Measurements from ENCODE around the gene ANKRD44.

The ANKRD44 gene

GRCh38 chr2:197157879-197158537 is 152.6 kb downstream of the ANKRD44 start:
- ATAC-seq (ENCODE audit: insufficient read depth, low read depth) (no peak), DNase-seq (no peak)
- Histone ChIP-seq H3K9me3 (ENCODE audit: insufficient read depth, low read length, severe bottlenecking) (no peaks in the 10 kb centered on the region), H3K4me1 (ENCODE audit: insufficient read depth, low read length) (no peaks in the 10 kb centered on the region), H3K36me3 (ENCODE audit: insufficient read depth, low read length) (no peaks in the 10 kb centered on the region), H3K9ac (ENCODE audit: low read depth, low read length) (no peak overlapping the region), H4K20me1 (ENCODE audit: insufficient read depth, low read length) (no peaks in the 10 kb centered on the region; the same call in 1 of the 2 replicates), H2AFZ (ENCODE audit: low read depth, low read length) (no peak overlapping the region), H3K27me3 (ENCODE audit: insufficient read depth, low read length, poor library complexity) (no peaks in the 10 kb centered on the region), H3K27ac (ENCODE audit: low read length) (no peak overlapping the region), H3K4me3 (ENCODE audit: low read depth in 1 of 2, low read length in 2 of 2) (no peak overlapping the region), H3K4me2 (ENCODE audit: insufficient read depth, low read length) (no peak overlapping the region), H3K79me2 (ENCODE audit: insufficient read depth, low read length) (no peaks in the 10 kb centered on the region; the same call in 1 of the 2 replicates)
- TF ChIP-seq CTCF (IDR thresholded peaks at IDR 0.05; ENCODE audit: borderline replicate concordance, extremely low read depth, low read length, poor library complexity, severe bottlenecking) (no peak), EZH2 (IDR thresholded peaks at IDR 0.05; ENCODE audit: borderline replicate concordance, low read depth, low read length, severe bottlenecking) (no peak)

GRCh38 chr2:197156771-197157170 is 153.8 kb downstream of the ANKRD44 start:
- H3K9me3 ChIP-seq (ENCODE audit: insufficient read depth, low read length, severe bottlenecking) = no peaks in the 10 kb centered on the region
- no peak overlapping the region for H3K27ac ChIP-seq (ENCODE audit: low read length)
- H3K4me3 ChIP-seq (ENCODE audit: low read depth in 1 of 2, low read length in 2 of 2) = no peak overlapping the region
- no peak for DNase-seq
- TF ChIP-seq CTCF (IDR thresholded peaks at IDR 0.05; ENCODE audit: borderline replicate concordance, extremely low read depth, low read length, poor library complexity, severe bottlenecking) (no peak), EZH2 (IDR thresholded peaks at IDR 0.05; ENCODE audit: borderline replicate concordance, low read depth, low read length, severe bottlenecking) (no peak)
- no peaks in the 10 kb centered on the region for H3K36me3 ChIP-seq (ENCODE audit: insufficient read depth, low read length)
- no peak overlapping the region for H2AFZ ChIP-seq (ENCODE audit: low read depth, low read length)
- no peak overlapping the region for H3K9ac ChIP-seq (ENCODE audit: low read depth, low read length)
- no peaks in the 10 kb centered on the region; the same call in 1 of the 2 replicates for H3K79me2 ChIP-seq (ENCODE audit: insufficient read depth, low read length)
- no peak for ATAC-seq (ENCODE audit: insufficient read depth, low read depth)
- H3K4me1 ChIP-seq (ENCODE audit: insufficient read depth, low read length) = peaks cover 6% of the 10 kb centered on the region; the same call in 1 of the 2 replicates
- no peak overlapping the region for H3K4me2 ChIP-seq (ENCODE audit: insufficient read depth, low read length)
- no peaks in the 10 kb centered on the region; the same call in 1 of the 2 replicates for H4K20me1 ChIP-seq (ENCODE audit: insufficient read depth, low read length)
- H3K27me3 ChIP-seq (ENCODE audit: insufficient read depth, low read length, poor library complexity) = no peaks in the 10 kb centered on the region

- no peaks in the 10 kb centered on the region for H4K20me1 ChIP-seq (ENCODE audit: insufficient read depth, low read length)
- H3K9ac ChIP-seq (ENCODE audit: low read depth, low read length) = no peak overlapping the region
- H3K27ac ChIP-seq (ENCODE audit: low read length) = no peak overlapping the region
- no peak overlapping the region for H3K4me2 ChIP-seq (ENCODE audit: insufficient read depth, low read length)
- H3K4me1 ChIP-seq (ENCODE audit: insufficient read depth, low read length) = peaks cover 6% of the 10 kb centered on the region; the same call in 1 of the 2 replicates
- H3K27me3 ChIP-seq (ENCODE audit: insufficient read depth, low read length, poor library complexity) = no peaks in the 10 kb centered on the region
- H2AFZ ChIP-seq (ENCODE audit: low read depth, low read length) = no peak overlapping the region
- no peaks in the 10 kb centered on the region for H3K9me3 ChIP-seq (ENCODE audit: insufficient read depth, low read length, severe bottlenecking)
- no peak for TF ChIP-seq EZH2 (IDR thresholded peaks at IDR 0.05; ENCODE audit: borderline replicate concordance, low read depth, low read length, severe bottlenecking)
- TF ChIP-seq CTCF (IDR thresholded peaks at IDR 0.05; ENCODE audit: borderline replicate concordance, extremely low read depth, low read length, poor library complexity, severe bottlenecking) = peak; percentile 21
- no peak for DNase-seq
- no peak overlapping the region for H3K4me3 ChIP-seq (ENCODE audit: low read depth in 1 of 2, low read length in 2 of 2)
- H3K36me3 ChIP-seq (ENCODE audit: insufficient read depth, low read length) = no peaks in the 10 kb centered on the region
- ATAC-seq (ENCODE audit: insufficient read depth, low read depth) = peak; percentile 68
- no peaks in the 10 kb centered on the region for H3K79me2 ChIP-seq (ENCODE audit: insufficient read depth, low read length)
These were observed 157.9 kb downstream of the ANKRD44 start for GRCh38 chr2:197152451-197153228.
